Astrocyte (in vitro differentiated cells and primary cell): Measurements from ENCODE around the gene TMEM107. TPM values are rescaled to one million over a fixed set of nuclear protein-coding genes. Genes with fewer than 3 reads are reported as not detected.

Experiments
- DNase-seq: peaks from one replicate; pipeline ENCODE4 v3.0.0-alpha.2; 2010; ENCODE audit warnings: low read depth
- FAIRE-seq: peaks from 2 replicates; lab custom pipeline; 2011; peaks lifted over from hg19 to GRCh38; lab: Jason Lieb, UNC
- H2AFZ ChIP-seq: 2 replicates; pipeline ENCODE4 v1.6.0; 2012; ENCODE audit warnings: low read depth, low read length, inconsistent platforms
- H3K27ac ChIP-seq: 2 replicates; pipeline ENCODE4 v1.5.1; 2011; ENCODE audit warnings: low read depth, low read length, inconsistent platforms
- H3K27me3 ChIP-seq: 2 replicates; pipeline ENCODE4 v1.6.0; 2011; ENCODE audit warnings: low read length, inconsistent platforms; ENCODE audit not compliant: insufficient read depth
- H3K36me3 ChIP-seq: 2 replicates; pipeline ENCODE4 v1.5.1; 2011; ENCODE audit warnings: low read length, inconsistent platforms; ENCODE audit not compliant: insufficient read depth
- H3K4me1 ChIP-seq: 2 replicates; pipeline ENCODE4 v1.5.1; 2011; ENCODE audit warnings: low read length, inconsistent platforms; ENCODE audit not compliant: insufficient read depth
- H3K4me2 ChIP-seq: 2 replicates; pipeline ENCODE4 v1.6.0; 2012; ENCODE audit warnings: low read length, inconsistent platforms
- H3K4me3 ChIP-seq: 2 replicates; pipeline ENCODE4 v1.5.1; 2011; ENCODE audit warnings: low read depth, mild to moderate bottlenecking, low read length, inconsistent platforms; ENCODE audit not compliant: insufficient read depth
- H3K79me2 ChIP-seq: 2 replicates; pipeline ENCODE4 v1.6.0; 2012; ENCODE audit warnings: mild to moderate bottlenecking, low read length, inconsistent platforms; ENCODE audit not compliant: insufficient read depth
- H3K9ac ChIP-seq: 2 replicates; pipeline ENCODE4 v1.6.0; 2012; ENCODE audit warnings: mild to moderate bottlenecking, low read length, inconsistent platforms
- H3K9me3 ChIP-seq: 2 replicates; pipeline ENCODE4 v1.5.1; 2012; ENCODE audit warnings: low read depth, mild to moderate bottlenecking, low read length, inconsistent platforms; ENCODE audit not compliant: insufficient read depth
- H4K20me1 ChIP-seq: 2 replicates; pipeline ENCODE4 v1.6.0; 2012; ENCODE audit warnings: low read length, inconsistent platforms; ENCODE audit not compliant: insufficient read depth
- H3K27ac Mint-ChIP-seq: one replicate; pipeline ENCODE4 v1.8.0; 2021; ENCODE audit warnings: mild to moderate bottlenecking, mixed read lengths; ENCODE audit not compliant: unreplicated experiment
- H3K27me3 Mint-ChIP-seq: one replicate; pipeline ENCODE4 v1.8.0; 2021; ENCODE audit warnings: low read depth, mixed read lengths; ENCODE audit not compliant: unreplicated experiment
- H3K36me3 Mint-ChIP-seq: one replicate; pipeline ENCODE4 v1.8.0; 2021; ENCODE audit warnings: low read depth, mixed read lengths; ENCODE audit not compliant: unreplicated experiment
- H3K4me1 Mint-ChIP-seq: one replicate; pipeline ENCODE4 v1.8.0; 2021; ENCODE audit warnings: low read depth, mixed read lengths; ENCODE audit not compliant: unreplicated experiment
- H3K4me3 Mint-ChIP-seq: one replicate; pipeline ENCODE4 v1.8.0; 2021; ENCODE audit warnings: mild to moderate bottlenecking, moderate library complexity, mixed read lengths; ENCODE audit not compliant: unreplicated experiment
- H3K9me3 Mint-ChIP-seq: one replicate; pipeline ENCODE4 v1.8.0; 2021; ENCODE audit warnings: mild to moderate bottlenecking, mixed read lengths; ENCODE audit not compliant: unreplicated experiment
- CTCF ChIP-seq: IDR thresholded peaks from 2 replicates; pipeline ENCODE4 v1.5.1; 2011; ENCODE audit warnings: low read depth, mild to moderate bottlenecking, inconsistent platforms, low read length, moderate library complexity; ENCODE audit not compliant: insufficient read depth
- EZH2 ChIP-seq: IDR thresholded peaks from 2 replicates; pipeline ENCODE4 v1.6.1; 2012; ENCODE audit warnings: mild to moderate bottlenecking, low read length, inconsistent platforms; ENCODE audit not compliant: insufficient read depth
- total RNA-seq: library from RNA; stranded (reverse); gene quantifications from 2 replicates; pipeline ENCODE4 v1.2.1, GENCODE V29; 2021

The TMEM107 gene
- total RNA-seq, 1 donor from 2014 or later: 9.4 TPM

- Mint-ChIP-seq H3K36me3 (no peaks in the 10 kb centered on the region), H3K4me1 (no peaks in the 10 kb centered on the region), H3K9me3 (no peaks in the 10 kb centered on the region), H3K4me3 (no peak overlapping the region), H3K27me3 (no peaks in the 10 kb centered on the region), H3K27ac (peak overlapping the region; percentile 88)
- Histone ChIP-seq H3K4me1 (peaks cover 33% of the 10 kb centered on the region), H3K27ac (peak overlapping the region; percentile 73), H3K4me2 (peak overlapping the region; percentile 89), H3K27me3 (no peaks in the 10 kb centered on the region), H3K9ac (peak overlapping the region; percentile 85), H3K79me2 (peaks cover 15% of the 10 kb centered on the region), H3K4me3 (peak overlapping the region; percentile 70), H4K20me1 (peaks cover 24% of the 10 kb centered on the region), H2AFZ (peak overlapping the region; percentile 77), H3K9me3 (no peaks in the 10 kb centered on the region), H3K36me3 (no peaks in the 10 kb centered on the region)
- FAIRE-seq: no peak
- no peak for DNase-seq
- TF ChIP-seq EZH2: no peak
- no peak for TF ChIP-seq CTCF
These were observed 13.0 kb upstream of the TMEM107 start for GRCh38 chr17:8189041-8189710.

DNA sequence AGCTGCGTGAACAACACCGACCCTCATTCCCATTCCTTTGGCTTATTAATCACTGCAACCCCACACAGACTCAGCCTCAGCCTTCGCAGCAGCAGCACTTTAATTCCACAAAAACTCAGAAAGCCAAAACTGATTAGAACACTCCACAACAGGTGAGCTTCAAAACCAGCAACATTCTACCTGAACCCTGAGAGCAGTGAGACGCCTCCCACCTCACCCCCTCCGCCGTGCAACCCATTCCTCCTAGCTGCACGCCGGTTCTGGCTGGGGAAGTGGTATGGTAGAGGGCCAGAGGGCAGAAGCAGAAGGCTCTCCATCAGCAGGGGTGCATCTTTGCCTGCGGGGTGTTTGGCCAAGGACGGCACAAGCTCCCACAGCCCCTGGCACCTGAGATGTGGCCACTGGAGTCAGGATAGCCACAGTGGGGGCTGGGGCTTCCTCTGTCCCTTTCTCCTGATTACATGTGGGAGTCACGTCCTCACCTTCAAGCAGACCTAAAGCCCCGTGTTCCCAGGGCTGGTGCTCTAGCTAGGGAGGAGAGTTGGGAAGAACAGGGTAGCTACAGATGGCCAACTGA lies 12.2 kb upstream of the TMEM107 start:
- H3K4me3 ChIP-seq: peak overlapping the region; percentile 70
- Mint-ChIP-seq H3K4me1 (no peaks in the 10 kb centered on the region), H3K9me3 (no peaks in the 10 kb centered on the region), H3K36me3 (no peaks in the 10 kb centered on the region), H3K27me3 (no peaks in the 10 kb centered on the region), H3K4me3 (no peak overlapping the region), H3K27ac (peak overlapping the region; percentile 88)
- peak overlapping the region; percentile 89 for H3K4me2 ChIP-seq
- peaks cover 33% of the 10 kb centered on the region for H3K4me1 ChIP-seq
- no peaks in the 10 kb centered on the region for H3K36me3 ChIP-seq
- H3K27me3 ChIP-seq: no peaks in the 10 kb centered on the region
- FAIRE-seq (no peak), DNase-seq (no peak)
- H3K27ac ChIP-seq: peak overlapping the region; percentile 48
- H3K9me3 ChIP-seq: no peaks in the 10 kb centered on the region
- peaks cover 15% of the 10 kb centered on the region for H3K79me2 ChIP-seq
- peak overlapping the region; percentile 85 for H3K9ac ChIP-seq
- no peak overlapping the region for H2AFZ ChIP-seq
- TF ChIP-seq EZH2 (no peak), CTCF (no peak)
- H4K20me1 ChIP-seq: peaks cover 24% of the 10 kb centered on the region
